PC-9 (cell line): ENCODE results near the gene RASL12. TPM values are rescaled to one million over a fixed set of nuclear protein-coding genes. Genes with fewer than 3 reads are reported as not detected.

Experiments used
- BruUV-seq: library from RNA; stranded (reverse); fragments of 400-500 nt; replicated peaks from 2 replicates; lab custom pipeline; 2021; lab: Mats Ljungman, UMichigan
- CTCF ChIA-PET: fragments of 300-600 bp; sonication (Branson Sonifier 250); formaldehyde crosslinking; loops from one replicate; lab custom pipeline; 2022; ENCODE audit warnings: antibody characterized with exemption; lab: Charles Lee
- POLR2A ChIA-PET: fragments of 300-600 bp; sonication (Branson Sonifier 250); formaldehyde crosslinking; loops from one replicate; lab custom pipeline; 2022; ENCODE audit warnings: antibody characterized with exemption; ENCODE audit not compliant: unreplicated experiment; lab: Charles Lee
- DNase-seq, 2 experiments: peaks; one replicate each; pipeline versions ENCODE4 v3.0.0 to v3.0.0-alpha.2; 2015 to 2022; ENCODE audit warnings: mixed read lengths in 1 of 2
- H2AFZ ChIP-seq: fragments of 200-600 bp; sonication (generic); 2 replicates; pipeline ENCODE4 v1.8.1; 2017; ENCODE audit warnings: antibody characterized with exemption
- H3F3A ChIP-seq: fragments of 200-600 bp; sonication (generic); 2 replicates; pipeline ENCODE4 v1.8.1; 2017; ENCODE audit warnings: antibody characterized with exemption, mild to moderate bottlenecking, low read depth; ENCODE audit not compliant: insufficient read depth
- H3K27ac ChIP-seq: fragments of 200-600 bp; sonication (generic); 2 replicates; pipeline ENCODE4 v1.6.1; 2016; ENCODE audit warnings: mixed run types
- H3K27me3 ChIP-seq: fragments of 200-600 bp; sonication (generic); 2 replicates; pipeline ENCODE4 v1.6.1; 2016; ENCODE audit warnings: low read depth, mixed run types; ENCODE audit not compliant: insufficient read depth
- H3K36me3 ChIP-seq: fragments of 200-600 bp; sonication (generic); 2 replicates; pipeline ENCODE4 v1.6.1; 2016; ENCODE audit warnings: low read depth, mixed run types
- H3K4me1 ChIP-seq: fragments of 200-600 bp; sonication (generic); replicated peaks from 2 replicates; pipeline ENCODE4 v1.6.1; 2016; ENCODE audit warnings: mixed run types; ENCODE audit not compliant: insufficient read depth
- H3K4me2 ChIP-seq: fragments of 200-600 bp; sonication (generic); 2 replicates; pipeline ENCODE4 v1.6.1; 2017; ENCODE audit warnings: mixed run types
- H3K4me3 ChIP-seq: fragments of 200-600 bp; sonication (generic); 2 replicates; pipeline ENCODE4 v1.6.1; 2016; ENCODE audit warnings: mixed run types
- H3K79me2 ChIP-seq: fragments of 200-600 bp; sonication (generic); 2 replicates; pipeline ENCODE4 v1.6.1; 2017; ENCODE audit warnings: low read depth, mixed run types
- H3K9me2 ChIP-seq: fragments of 200-600 bp; sonication (generic); 2 replicates; pipeline ENCODE4 v1.8.1; 2017; ENCODE audit warnings: mild to moderate bottlenecking; ENCODE audit not compliant: insufficient read depth
- H3K9me3 ChIP-seq: fragments of 200-600 bp; sonication (generic); 2 replicates; pipeline ENCODE4 v1.8.1; 2016; ENCODE audit warnings: low read depth; ENCODE audit not compliant: insufficient read depth
- H4K20me1 ChIP-seq: fragments of 200-600 bp; sonication (generic); 2 replicates; pipeline ENCODE4 v1.8.1; 2017; ENCODE audit not compliant: insufficient read depth
- CTCF ChIP-seq: fragments of 200-600 bp; sonication (generic); conservative IDR thresholded peaks from 2 replicates; pipeline ENCODE4 v1.6.1; 2017; ENCODE audit warnings: mixed run types, antibody characterized with exemption, mild to moderate bottlenecking, moderate library complexity
- EZH2 ChIP-seq: fragments of 200-600 bp; sonication (generic); IDR thresholded peaks from 2 replicates; pipeline ENCODE4 v1.8.0; 2017; ENCODE audit warnings: antibody characterized with exemption, low read depth
- intact Hi-C: fragments of 100-400 bp; cut with micrococcal nuclease; formaldehyde crosslinking; loops from one replicate; pipeline ENCODE4 v1.10.0; 2022; ENCODE audit not compliant: unreplicated experiment
- total RNA-seq: library from RNA; stranded (reverse); gene quantifications from 2 replicates; pipeline ENCODE4 v1.2.3, GENCODE V29; 2021

The RASL12 gene
- total RNA-seq, 1 experiment from 2014 or later, result not detected

- H4K20me1 ChIP-seq, result no peaks in the 10 kb centered on the region
- H3K4me2 ChIP-seq, result peak overlapping the region; percentile 7
- no peaks in the 10 kb centered on the region; the same call in 1 of the 2 replicates for H3K9me3 ChIP-seq
- ChIA-PET POLR2A (interaction anchor here (0.9 kb wide), 1 partner anchor 242 kb away, joined by 3 read pairs; no protein-coding TSS in a partner anchor), CTCF (interaction anchor here (0.5 to 1.9 kb wide), 6 partner anchors 13 to 807 kb away, joined by 3 to 8 read pairs (median 3); partner anchors contain the start of gene KBTBD13)
- BruUV-seq, result no TSS peak
- 0 out of 2 replicates have a peak overlapping the region, but pooled peaks have one; percentile 7 for H3K27ac ChIP-seq
- peaks cover 5% of the 10 kb centered on the region; the same call in 1 of the 2 replicates for H3F3A ChIP-seq
- peak; percentile 37 to 75 for DNase-seq
- no peaks in the 10 kb centered on the region for H3K36me3 ChIP-seq
- H3K27me3 ChIP-seq, result no peaks in the 10 kb centered on the region
- TF ChIP-seq EZH2, result no peak
- no peak for TF ChIP-seq CTCF
- no peaks in the 10 kb centered on the region for H3K79me2 ChIP-seq
- H3K4me1 ChIP-seq, result peaks cover 36% of the 10 kb centered on the region
- H3K9me2 ChIP-seq, result no peaks in the 10 kb centered on the region
- no peak overlapping the region for H2AFZ ChIP-seq
- intact Hi-C loops, result loop anchor here (10.0 kb wide), 1 partner anchor 129 kb away; the partner anchor contains the start of gene CLPX
- H3K4me3 ChIP-seq, result no peak overlapping the region
Measured at GRCh38 chr15:65055201-65055870, 12.5 kb downstream of the RASL12 start.

GRCh38 chr15:65054333-65055200 lies 13.2 kb downstream of the RASL12 start:
- H3K4me2 ChIP-seq, result peak overlapping the region; percentile 7
- no peaks in the 10 kb centered on the region for H3K9me3 ChIP-seq
- no peaks in the 10 kb centered on the region for H3K79me2 ChIP-seq
- no peak overlapping the region for H2AFZ ChIP-seq
- peak; percentile 80 for TF ChIP-seq CTCF
- TF ChIP-seq EZH2, result no peak
- H4K20me1 ChIP-seq, result no peaks in the 10 kb centered on the region
- intact Hi-C loops, result loop anchor here (1.0 to 10.0 kb wide), 3 partner anchors 32 to 130 kb away; partner anchors contain the start of gene CLPX
- H3K27ac ChIP-seq, result no peak overlapping the region
- H3K27me3 ChIP-seq, result no peaks in the 10 kb centered on the region
- no peaks in the 10 kb centered on the region for H3K9me2 ChIP-seq
- H3K36me3 ChIP-seq, result no peaks in the 10 kb centered on the region
- ChIA-PET CTCF (interaction anchor here (0.5 to 2.4 kb wide), 5 partner anchors 22 to 806 kb away, joined by 3 to 10 read pairs (median 4); partner anchors contain the start of gene KBTBD13), POLR2A (no interaction called here)
- peak in 1 of 2 experiments; percentile 71 for DNase-seq
- peaks cover 36% of the 10 kb centered on the region for H3K4me1 ChIP-seq
- no TSS peak for BruUV-seq
- H3F3A ChIP-seq, result peaks cover 5% of the 10 kb centered on the region; the same call in 1 of the 2 replicates
- H3K4me3 ChIP-seq, result no peak overlapping the region

GRCh38 chr15:65052956-65053355 lies 14.8 kb downstream of the RASL12 start:
- Histone ChIP-seq H3K4me2 (no peak overlapping the region), H3K79me2 (no peaks in the 10 kb centered on the region), H2AFZ (no peak overlapping the region), H3K27ac (no peak overlapping the region), H3K4me3 (no peak overlapping the region), H3K4me1 (peaks cover 32% of the 10 kb centered on the region), H3K36me3 (no peaks in the 10 kb centered on the region), H3K9me2 (no peaks in the 10 kb centered on the region), H3K9me3 (no peaks in the 10 kb centered on the region), H4K20me1 (no peaks in the 10 kb centered on the region), H3K27me3 (no peaks in the 10 kb centered on the region), H3F3A (peaks cover 5% of the 10 kb centered on the region; the same call in 1 of the 2 replicates)
- ChIA-PET POLR2A (no interaction called here), CTCF (interaction anchor here (0.6 to 2.4 kb wide), 3 partner anchors 48 to 245 kb away, joined by 6 to 10 read pairs (median 7); no protein-coding TSS in a partner anchor)
- DNase-seq, result no peak
- no TSS peak for BruUV-seq
- TF ChIP-seq CTCF (no peak), EZH2 (no peak)
- intact Hi-C loops, result loop anchor here (10.0 kb wide), 1 partner anchor 132 kb away; the partner anchor contains the start of gene CLPX
